ENCODE measurements around the gene HIVEP2. TPM values are rescaled to one million over a fixed set of nuclear protein-coding genes. Genes with fewer than 3 reads are reported as not detected.

HIVEP2 gene
- total and polyA plus RNA-seq, 2 donors from 2014 or later, result 2.4 to 26.0 TPM

DNA sequence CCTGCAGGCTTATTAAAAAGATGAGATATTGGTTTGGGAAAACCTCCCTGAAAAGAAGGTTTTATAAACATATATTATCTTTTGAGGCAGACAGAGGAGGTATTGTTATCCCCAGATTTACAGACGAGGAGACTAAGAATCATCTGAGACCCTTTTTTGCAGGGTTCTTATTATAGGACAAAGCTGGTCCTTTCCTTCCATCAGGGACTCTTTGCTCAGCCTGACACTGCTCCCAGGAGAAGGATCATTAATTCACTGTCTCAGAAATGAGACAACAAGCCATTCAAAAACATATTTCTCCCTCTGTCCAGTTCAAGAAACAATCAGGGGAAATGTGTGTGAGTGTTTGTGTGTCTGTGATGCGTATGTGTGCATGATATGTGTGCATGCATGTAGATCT lies 33.5 kb downstream of the HIVEP2 start:
- H3K4me3 ChIP-seq (ENCODE audit: low read length in 3 of 3), result no peak overlapping the region
- no peaks in the 10 kb centered on the region for H3K9me3 ChIP-seq (ENCODE audit: control insufficient read depth in 2 of 3, insufficient read depth in 1 of 3, low read length in 3 of 3)
- no peaks in the 10 kb centered on the region for H3K27me3 ChIP-seq (ENCODE audit: control insufficient read depth, insufficient read depth, low read length)
- no peak overlapping the region for H3K27ac ChIP-seq (ENCODE audit: low read depth in 2 of 2, low read length in 2 of 2)
- peaks cover 0 to 3% (median 0%) of the 10 kb centered on the region in 3 donors for H3K36me3 ChIP-seq (ENCODE audit: control insufficient read depth in 2 of 3, insufficient read depth in 3 of 3, low read length in 3 of 3)
- intact Hi-C loops (cut with DNase I), result no loop called here
- TF ChIP-seq, protein P1, sequence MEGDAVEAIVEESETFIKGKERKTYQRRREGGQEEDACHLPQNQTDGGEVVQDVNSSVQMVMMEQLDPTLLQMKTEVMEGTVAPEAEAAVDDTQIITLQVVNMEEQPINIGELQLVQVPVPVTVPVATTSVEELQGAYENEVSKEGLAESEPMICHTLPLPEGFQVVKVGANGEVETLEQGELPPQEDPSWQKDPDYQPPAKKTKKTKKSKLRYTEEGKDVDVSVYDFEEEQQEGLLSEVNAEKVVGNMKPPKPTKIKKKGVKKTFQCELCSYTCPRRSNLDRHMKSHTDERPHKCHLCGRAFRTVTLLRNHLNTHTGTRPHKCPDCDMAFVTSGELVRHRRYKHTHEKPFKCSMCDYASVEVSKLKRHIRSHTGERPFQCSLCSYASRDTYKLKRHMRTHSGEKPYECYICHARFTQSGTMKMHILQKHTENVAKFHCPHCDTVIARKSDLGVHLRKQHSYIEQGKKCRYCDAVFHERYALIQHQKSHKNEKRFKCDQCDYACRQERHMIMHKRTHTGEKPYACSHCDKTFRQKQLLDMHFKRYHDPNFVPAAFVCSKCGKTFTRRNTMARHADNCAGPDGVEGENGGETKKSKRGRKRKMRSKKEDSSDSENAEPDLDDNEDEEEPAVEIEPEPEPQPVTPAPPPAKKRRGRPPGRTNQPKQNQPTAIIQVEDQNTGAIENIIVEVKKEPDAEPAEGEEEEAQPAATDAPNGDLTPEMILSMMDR (IDR thresholded peaks at IDR 0.05; ENCODE audit: borderline replicate concordance, extremely low read depth, insufficient read depth), result no peak
- no peaks in the 10 kb centered on the region for H3K4me1 ChIP-seq (ENCODE audit: control insufficient read depth in 2 of 3, insufficient read depth in 2 of 3, low read depth in 1 of 3, low read length in 3 of 3)
- FAIRE-seq (no peak), DNase-seq (no peak)
- H3K9ac ChIP-seq (ENCODE audit: low read length in 3 of 3), result no peak overlapping the region

DNA sequence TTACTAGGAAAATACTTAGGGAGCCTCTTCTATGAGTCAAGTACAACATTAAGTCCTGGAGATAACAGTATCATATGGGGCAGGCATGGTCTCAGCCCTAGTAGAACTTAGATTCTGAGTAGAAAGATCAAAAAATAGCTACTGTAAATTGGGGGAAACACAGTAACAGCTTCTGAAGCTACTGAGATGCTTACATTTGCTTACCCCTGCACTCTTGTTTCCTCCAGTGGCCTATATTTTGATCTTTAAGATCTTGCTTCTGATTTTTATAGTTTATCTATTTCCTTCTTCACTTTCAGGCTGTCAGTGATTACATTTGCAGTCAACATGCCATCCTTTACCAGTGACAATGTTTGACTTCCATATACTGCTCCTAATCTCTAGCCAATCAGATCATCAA lies 35.3 kb downstream of the HIVEP2 start:
- H3K9ac ChIP-seq (ENCODE audit: low read length in 3 of 3), result no peak overlapping the region
- DNase-seq (no peak), FAIRE-seq (no peak)
- no peaks in the 10 kb centered on the region for H3K9me3 ChIP-seq (ENCODE audit: control insufficient read depth in 2 of 3, insufficient read depth in 1 of 3, low read length in 3 of 3)
- H3K4me3 ChIP-seq (ENCODE audit: low read length in 3 of 3), result no peak overlapping the region
- H3K27ac ChIP-seq (ENCODE audit: low read depth in 2 of 2, low read length in 2 of 2), result no peak overlapping the region
- no peaks in the 10 kb centered on the region for H3K4me1 ChIP-seq (ENCODE audit: control insufficient read depth in 2 of 3, insufficient read depth in 2 of 3, low read depth in 1 of 3, low read length in 3 of 3)
- H3K27me3 ChIP-seq (ENCODE audit: control insufficient read depth, insufficient read depth, low read length), result no peaks in the 10 kb centered on the region
- no peaks in the 10 kb centered on the region for H3K36me3 ChIP-seq (ENCODE audit: control insufficient read depth in 2 of 3, insufficient read depth in 3 of 3, low read length in 3 of 3)
- intact Hi-C loops (cut with DNase I), result no loop called here
- TF ChIP-seq, protein P1 (IDR thresholded peaks at IDR 0.05; ENCODE audit: borderline replicate concordance, extremely low read depth, insufficient read depth), result no peak

DNA sequence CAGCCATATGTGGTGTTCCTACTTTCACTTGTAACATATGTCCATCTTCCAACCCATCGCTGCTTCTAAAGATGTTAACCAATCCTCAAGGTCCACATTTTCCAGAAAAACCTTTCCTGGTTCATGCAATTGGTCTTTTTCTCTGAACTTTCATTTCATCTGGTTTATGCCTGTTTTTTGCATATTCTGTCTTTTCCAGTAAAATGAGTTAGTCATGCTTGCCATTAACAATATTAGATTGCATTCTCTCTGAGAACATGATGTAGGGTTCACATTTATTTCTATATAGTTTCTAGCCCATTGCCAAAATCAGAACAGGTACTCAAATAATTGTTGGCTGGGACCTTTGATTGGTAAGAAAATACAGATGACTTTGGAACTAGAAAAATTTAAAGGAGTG lies 36.7 kb downstream of the HIVEP2 start:
- no peak overlapping the region for H3K9ac ChIP-seq (ENCODE audit: low read length in 3 of 3)
- H3K27ac ChIP-seq (ENCODE audit: low read depth in 2 of 2, low read length in 2 of 2), result no peak overlapping the region
- FAIRE-seq (no peak), DNase-seq (no peak)
- H3K27me3 ChIP-seq (ENCODE audit: control insufficient read depth, insufficient read depth, low read length), result no peaks in the 10 kb centered on the region
- H3K4me3 ChIP-seq (ENCODE audit: low read length in 3 of 3), result no peak overlapping the region
- H3K36me3 ChIP-seq (ENCODE audit: control insufficient read depth in 2 of 3, insufficient read depth in 3 of 3, low read length in 3 of 3), result no peaks in the 10 kb centered on the region
- H3K9me3 ChIP-seq (ENCODE audit: control insufficient read depth in 2 of 3, insufficient read depth in 1 of 3, low read length in 3 of 3), result no peaks in the 10 kb centered on the region
- intact Hi-C loops (cut with DNase I), result no loop called here
- TF ChIP-seq, protein P1 (IDR thresholded peaks at IDR 0.05; ENCODE audit: borderline replicate concordance, extremely low read depth, insufficient read depth), result no peak
- H3K4me1 ChIP-seq (ENCODE audit: control insufficient read depth in 2 of 3, insufficient read depth in 2 of 3, low read depth in 1 of 3, low read length in 3 of 3), result no peaks in the 10 kb centered on the region

DNA sequence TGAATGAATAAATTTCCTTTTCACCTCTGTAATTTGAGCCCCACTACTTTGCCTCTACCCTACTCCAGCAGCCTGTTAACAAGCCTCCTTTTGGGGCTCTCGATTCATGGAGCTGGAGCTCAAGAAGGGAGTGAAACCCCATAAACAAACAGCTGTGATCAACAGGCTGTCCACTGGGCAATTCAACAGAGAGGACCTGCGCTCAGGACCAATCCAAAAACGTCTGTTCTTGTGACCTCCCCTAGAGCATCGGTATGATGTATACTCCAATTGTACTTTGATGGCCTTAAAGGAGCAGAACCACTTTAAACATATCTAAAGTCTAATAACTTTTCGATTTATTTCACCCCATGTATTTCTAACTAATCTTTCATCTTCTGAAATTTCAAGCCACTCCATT lies 37.4 kb downstream of the HIVEP2 start:
- H3K27ac ChIP-seq (ENCODE audit: low read depth in 2 of 2, low read length in 2 of 2), result no peak overlapping the region
- no peaks in the 10 kb centered on the region for H3K27me3 ChIP-seq (ENCODE audit: control insufficient read depth, insufficient read depth, low read length)
- H3K9me3 ChIP-seq (ENCODE audit: control insufficient read depth in 2 of 3, insufficient read depth in 1 of 3, low read length in 3 of 3), result no peaks in the 10 kb centered on the region
- no peak overlapping the region for H3K9ac ChIP-seq (ENCODE audit: low read length in 3 of 3)
- DNase-seq (peak in 1 of 5 donors; percentile 5), FAIRE-seq (no peak)
- H3K4me3 ChIP-seq (ENCODE audit: low read length in 3 of 3), result no peak overlapping the region
- H3K4me1 ChIP-seq (ENCODE audit: control insufficient read depth in 2 of 3, insufficient read depth in 2 of 3, low read depth in 1 of 3, low read length in 3 of 3), result no peaks in the 10 kb centered on the region
- no peaks in the 10 kb centered on the region for H3K36me3 ChIP-seq (ENCODE audit: control insufficient read depth in 2 of 3, insufficient read depth in 3 of 3, low read length in 3 of 3)
- TF ChIP-seq, protein P1 (IDR thresholded peaks at IDR 0.05; ENCODE audit: borderline replicate concordance, extremely low read depth, insufficient read depth), result no peak
- intact Hi-C loops (cut with DNase I), result no loop called here
